ELF-1 (cell line): Measurements from ENCODE around the gene PLD3.
A peak's percentile ranks its signal among the peaks of the same experiment; 100 is the strongest.

Experiments
- DNase-seq: peaks from one replicate; pipeline ENCODE4 v3.0.0-alpha.2; 2016; ENCODE audit warnings: low read depth, low spot score

The PLD3 gene, protein sequence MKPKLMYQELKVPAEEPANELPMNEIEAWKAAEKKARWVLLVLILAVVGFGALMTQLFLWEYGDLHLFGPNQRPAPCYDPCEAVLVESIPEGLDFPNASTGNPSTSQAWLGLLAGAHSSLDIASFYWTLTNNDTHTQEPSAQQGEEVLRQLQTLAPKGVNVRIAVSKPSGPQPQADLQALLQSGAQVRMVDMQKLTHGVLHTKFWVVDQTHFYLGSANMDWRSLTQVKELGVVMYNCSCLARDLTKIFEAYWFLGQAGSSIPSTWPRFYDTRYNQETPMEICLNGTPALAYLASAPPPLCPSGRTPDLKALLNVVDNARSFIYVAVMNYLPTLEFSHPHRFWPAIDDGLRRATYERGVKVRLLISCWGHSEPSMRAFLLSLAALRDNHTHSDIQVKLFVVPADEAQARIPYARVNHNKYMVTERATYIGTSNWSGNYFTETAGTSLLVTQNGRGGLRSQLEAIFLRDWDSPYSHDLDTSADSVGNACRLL

DNA sequence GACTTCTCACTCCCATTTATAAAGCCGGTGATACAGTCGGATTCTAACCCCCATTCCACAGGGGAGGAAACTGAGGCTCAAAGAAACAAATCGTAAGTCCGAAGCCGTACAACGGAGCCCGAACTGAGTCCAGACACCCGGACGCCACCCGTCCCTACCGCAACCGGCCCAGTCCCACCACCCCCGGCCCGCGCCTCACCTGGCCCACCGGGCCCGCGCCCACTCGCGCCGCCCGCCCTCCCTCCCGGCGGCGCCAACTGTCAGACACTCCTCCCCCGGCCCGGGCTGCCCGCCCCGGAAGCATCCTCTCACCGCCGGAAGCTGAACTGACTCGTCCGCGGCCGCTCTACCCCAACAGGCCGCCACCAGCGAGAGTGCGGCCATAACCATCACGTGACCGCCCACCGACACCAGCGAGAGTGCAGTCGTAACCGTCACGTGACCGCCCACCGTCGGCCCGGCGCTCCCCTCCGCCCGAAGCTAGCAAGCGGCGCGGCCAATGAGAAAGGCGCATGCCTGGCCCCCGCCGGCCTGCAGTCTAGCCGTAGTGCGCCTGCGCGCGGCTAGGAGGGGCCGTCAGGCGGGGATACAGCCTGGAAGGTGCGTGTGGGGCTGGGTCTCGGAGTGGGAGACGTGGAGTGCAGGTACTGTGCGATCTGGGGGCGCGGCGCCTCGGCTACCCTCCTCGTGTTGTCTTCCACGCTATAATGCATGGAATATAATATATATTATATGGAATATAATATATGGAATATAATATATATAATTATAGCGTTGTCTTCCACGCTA is at the start of gene PLD3, which contains the start of gene C19orf47:
PLD3 (plus strand) TSS at position 571 of the 789 bp plus-strand sequence. CDS start 17,789 bp downstream, outside the sequence.
C19orf47 (minus strand) TSS at position 273 of the 789 bp plus-strand sequence. CDS start 6,540 bp downstream, outside the sequence.
- peak; percentile 100 for DNase-seq

DNA sequence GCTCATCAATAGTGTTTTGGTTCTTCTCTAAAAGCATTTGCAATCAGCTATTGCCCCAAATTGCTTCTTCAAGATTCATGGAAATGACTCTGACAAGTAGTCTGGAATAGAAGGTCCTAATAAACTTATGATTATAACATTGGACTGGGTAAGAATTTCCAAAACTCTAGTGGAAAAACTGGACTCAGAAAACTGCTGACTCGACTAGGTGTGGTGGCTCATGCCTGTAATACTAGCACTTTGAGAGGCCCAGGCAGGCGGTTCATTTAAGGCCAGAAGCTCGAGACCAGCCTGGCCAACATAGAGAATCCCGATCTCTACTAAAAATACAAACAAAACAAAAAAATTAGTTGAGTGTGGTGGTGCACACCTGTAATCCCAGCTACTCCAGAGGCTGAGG is 47.8 kb upstream of the PLD3 start:
- DNase-seq: no peak

DNA sequence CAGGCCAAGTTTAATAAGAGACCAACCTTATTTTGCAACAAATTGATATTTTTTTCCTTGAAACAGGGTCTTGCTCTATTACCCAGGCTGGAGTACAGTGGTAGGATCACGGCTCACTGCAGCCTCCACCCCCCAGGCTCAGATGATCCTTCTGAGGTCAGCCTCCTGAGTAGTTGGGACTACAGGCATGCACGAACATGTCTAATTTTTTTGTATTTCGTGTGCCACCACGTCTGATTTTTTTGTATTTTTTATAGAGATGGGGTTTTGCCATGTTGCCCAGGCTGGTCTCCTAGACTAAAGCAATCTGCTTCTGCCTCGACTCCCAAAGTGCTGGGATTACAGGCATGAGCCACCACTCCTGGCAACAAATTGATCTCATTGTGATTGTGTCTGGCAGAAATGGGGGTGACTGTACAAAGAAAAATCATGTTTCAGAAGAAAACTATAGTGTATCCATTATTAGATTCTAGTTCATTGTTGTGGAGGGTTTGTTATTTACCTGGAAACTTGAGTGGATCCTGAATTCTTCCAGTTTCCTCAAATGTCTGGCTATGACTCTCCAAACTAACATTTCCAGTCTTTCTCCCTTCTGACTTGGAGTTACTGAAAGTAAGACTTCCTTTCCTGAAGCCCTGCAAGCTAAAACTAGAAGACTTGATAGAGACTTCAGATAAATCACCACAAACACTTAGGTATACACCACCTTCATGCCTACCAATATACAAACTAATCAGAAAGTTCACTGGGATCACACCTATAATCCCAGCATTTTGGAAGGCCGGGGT is 46.1 kb upstream of the PLD3 start:
- no peak for DNase-seq

DNA sequence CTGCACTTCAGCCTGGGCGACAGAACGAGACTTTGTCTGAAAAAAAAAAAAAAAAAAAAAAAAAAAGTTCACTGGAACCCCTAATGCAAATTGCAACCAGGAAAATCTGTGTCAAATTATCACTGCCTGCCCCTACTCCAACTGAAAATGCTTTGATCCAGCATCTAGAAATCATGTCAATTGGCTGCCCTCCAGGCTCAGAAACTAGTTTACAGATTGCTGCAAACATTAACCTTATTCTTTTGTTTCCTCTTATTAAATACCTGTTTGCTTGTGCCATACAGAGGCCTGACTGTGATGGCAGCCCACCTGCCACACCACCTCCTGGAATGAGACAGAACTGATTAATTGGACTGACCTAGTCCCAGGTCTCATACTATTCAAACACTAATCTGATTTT is 44.7 kb upstream of the PLD3 start:
- DNase-seq: no peak

DNA sequence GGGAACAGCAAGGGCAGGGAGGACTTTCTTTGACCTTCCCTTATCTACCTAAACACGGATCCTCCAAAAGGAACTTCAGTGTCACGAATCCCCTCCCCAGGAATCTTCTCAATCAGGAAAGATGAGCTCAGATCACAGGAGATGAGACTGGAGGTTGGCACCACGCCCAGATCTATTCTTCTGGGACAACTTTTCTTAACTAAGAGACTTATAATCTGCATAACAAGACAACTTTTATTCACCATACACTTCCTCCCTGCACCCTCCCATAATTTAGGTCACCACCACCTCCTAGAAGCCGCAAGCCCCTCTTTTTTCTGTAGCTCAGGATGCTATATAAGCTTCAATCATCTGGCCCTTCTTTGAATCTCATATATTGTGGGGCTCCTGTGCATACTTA is 44.2 kb upstream of the PLD3 start:
- DNase-seq: no peak

DNA sequence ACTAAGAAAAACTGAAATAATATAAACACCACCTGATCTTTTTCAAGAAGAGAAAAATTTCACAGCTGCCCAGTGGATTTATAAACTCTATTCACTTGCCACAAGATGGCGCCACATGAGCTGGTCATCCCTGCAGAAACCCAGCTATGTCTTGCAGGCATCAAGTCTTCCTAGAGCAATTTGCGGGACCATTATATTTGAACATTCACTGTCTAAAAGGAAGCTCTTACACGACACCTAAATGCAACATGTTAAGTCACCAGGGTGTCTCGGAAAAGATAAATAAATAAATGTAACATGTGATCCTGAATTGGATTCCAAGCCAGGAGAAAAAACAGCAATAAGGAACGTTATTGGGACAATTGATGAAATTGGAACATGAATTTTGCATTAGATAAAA is 43.1 kb upstream of the PLD3 start:
- DNase-seq: peak; percentile 42

DNA sequence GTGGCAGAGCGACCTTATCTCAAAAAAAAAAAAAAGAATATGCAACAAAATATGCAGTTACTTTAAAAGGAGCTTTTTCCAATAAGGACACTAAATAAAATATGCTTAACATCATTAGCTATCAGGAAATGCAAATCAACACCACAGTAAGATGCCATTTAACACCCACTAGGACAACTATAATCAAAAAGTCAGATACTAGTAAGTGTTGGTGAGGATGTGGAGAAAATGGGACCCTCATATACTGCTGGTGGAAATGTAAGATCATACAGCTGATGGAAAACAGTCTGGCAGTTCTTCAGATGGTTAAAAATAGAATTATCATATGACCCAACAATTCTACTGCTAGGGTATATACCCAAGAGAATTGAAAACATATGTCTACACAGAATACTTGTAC is 38.8 kb upstream of the PLD3 start:
- no peak for DNase-seq

DNA sequence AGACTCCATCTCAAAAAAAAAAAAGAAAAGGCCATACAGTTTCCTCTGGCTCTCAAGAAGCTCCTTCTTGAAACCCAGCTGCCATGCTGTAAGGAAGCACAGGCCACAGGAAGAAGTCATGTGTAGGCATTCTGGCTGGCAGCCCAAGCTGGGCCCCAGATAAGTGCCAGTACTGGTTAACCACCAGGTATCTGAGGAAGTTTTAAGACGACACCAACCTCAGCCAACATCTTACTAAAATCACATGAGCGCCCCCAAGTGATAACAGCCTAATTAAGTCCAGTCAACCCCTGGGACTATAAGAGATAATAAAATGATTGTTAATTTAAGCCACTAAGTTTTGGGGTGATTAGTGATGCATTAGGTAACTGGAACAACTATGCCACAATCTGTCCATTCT is 36.0 kb upstream of the PLD3 start:
- DNase-seq: no peak

DNA sequence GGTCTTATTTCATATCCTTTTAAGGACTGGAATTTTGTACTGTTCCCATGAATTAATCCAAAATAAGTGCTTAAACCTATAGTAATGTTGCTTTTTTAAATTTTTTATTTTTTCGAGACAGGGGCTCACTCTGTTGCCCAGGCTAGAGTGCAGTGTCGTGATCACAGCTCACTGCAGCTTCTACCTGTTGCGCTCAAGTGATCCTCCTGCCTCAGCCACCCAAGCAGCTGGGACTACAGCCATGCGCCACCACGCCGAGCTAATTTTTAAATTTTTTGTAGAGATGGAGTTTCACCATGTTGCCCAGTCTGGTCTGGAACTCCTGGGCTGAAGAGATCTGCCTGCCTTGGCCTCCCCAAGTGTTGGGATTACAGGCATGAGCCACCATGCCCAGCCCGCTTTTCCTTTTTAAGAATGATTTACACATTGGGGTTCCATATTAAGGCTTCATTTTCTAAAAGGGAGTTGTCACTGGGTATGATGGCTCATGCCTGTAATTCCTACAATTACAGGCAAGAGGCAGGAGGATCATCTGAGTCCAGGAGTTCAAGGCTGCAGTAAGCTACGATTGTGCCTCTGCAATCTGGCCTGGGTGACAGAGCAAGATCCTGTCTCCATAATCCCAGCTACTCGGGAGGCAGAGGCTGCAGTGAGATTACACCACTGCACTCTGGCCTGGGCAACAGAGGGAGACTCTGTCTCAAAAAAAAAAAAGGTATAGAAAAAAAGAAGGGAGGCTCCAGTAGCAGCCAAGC is 35.1 kb upstream of the PLD3 start:
- DNase-seq: no peak

DNA sequence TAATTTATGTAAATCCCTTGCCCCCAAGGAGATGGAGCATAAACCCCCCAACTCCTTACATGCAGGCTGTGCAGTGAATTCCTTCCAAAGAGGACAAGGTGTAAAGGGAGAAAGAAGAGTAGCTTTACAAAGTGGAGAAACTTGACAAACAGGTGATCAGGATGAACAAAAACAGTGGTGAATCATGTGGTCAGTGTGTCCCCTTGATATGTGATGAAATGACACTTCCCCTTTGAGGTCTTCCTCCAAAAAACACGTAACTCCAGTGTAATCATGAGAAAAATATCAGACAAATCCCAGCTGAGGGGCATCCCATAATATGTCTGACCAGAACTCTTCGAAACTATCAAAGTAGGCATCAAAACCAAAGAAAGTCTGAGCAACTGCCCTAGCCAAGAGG is 33.8 kb upstream of the PLD3 start:
- no peak for DNase-seq

DNA sequence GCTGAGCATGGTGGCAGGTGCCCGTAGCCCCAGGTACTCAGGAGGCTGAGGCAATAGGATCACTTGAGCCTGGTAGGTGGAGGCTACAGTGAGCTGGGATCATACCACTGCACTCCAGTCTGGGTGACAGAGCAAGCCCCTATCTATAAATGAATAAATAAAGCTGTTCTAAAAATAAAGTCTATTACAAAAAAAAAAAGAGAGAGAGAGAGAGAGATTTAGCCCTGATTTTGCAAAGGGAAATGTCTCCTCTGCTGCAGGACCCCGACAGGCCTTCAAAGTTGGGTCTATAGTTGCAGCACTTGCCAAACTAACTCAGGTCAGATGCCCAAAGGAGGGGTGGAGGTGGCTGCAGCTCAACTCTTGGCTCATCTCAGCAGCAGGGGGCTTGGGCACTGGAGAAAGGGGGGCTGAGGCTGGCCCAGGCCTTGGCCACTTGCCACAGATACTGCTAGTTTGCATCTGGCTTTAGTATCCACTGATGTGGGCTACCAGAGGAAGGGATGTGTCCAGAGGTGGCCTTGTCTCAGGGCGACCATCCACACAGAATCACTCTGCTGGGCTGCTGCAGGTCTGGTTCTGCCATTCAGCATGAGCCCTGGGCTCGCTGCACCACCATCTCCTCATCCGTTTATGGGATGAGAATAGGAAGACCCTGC is 32.6 kb upstream of the PLD3 start:
- no peak for DNase-seq

DNA sequence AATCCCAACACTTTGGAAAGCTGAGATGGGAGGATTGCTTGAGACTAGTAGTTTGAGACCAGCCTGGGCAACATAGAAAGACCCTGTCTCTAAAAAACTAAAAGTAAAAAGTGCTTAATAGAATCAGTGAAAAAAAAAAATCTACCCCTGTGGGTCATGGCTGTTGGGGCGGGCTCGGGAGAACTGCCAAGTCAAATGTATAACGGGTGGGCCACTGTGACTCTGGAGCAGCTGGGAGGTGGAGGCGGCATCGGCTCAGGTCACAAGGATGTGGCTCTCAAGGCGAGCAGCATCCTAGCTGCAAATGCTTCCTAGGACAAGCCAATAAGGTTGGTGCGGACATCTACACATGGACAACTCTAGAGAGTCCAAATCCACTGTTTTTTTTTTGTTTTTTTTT is 31.2 kb upstream of the PLD3 start:
- DNase-seq: no peak

DNA sequence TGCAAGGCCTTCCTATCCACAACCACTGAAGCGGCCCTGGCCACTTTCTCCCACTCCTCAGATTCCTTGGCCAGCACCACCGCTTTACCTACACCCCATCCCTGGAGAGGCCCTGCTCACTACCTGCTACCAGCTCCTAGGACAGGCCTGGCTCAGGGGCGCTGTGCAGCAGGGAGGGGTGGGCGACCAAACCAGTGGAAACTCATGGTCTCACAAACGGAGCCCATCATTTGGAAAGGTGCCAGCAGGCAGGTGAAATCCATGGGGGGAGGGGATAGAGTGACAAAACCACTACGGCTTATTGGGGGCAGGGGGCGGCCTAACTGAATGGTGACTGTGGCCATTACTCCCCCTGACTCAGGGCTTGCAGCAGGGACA is 27.9 kb upstream of the PLD3 start:
- DNase-seq: no peak

DNA sequence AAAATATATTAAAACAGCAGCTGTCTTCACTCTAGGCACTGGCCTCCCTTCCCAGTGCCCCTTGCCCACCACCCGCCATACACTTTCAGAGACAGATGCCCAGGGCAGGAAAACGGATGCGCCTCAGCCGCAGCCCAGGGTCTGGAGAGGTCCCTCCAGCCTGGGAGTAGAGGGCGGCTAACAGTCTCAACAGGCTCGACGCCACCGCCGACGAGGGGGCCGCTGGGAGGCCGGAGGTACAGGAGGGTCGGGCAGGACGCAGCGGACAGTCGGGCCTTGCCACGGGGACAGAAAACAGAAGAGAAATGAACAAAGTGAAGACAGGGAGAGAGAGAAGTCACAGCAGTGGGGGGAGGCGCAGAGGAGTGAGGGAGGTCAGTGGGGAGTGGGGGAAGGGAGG is 27.4 kb upstream of the PLD3 start:
- DNase-seq: no peak

DNA sequence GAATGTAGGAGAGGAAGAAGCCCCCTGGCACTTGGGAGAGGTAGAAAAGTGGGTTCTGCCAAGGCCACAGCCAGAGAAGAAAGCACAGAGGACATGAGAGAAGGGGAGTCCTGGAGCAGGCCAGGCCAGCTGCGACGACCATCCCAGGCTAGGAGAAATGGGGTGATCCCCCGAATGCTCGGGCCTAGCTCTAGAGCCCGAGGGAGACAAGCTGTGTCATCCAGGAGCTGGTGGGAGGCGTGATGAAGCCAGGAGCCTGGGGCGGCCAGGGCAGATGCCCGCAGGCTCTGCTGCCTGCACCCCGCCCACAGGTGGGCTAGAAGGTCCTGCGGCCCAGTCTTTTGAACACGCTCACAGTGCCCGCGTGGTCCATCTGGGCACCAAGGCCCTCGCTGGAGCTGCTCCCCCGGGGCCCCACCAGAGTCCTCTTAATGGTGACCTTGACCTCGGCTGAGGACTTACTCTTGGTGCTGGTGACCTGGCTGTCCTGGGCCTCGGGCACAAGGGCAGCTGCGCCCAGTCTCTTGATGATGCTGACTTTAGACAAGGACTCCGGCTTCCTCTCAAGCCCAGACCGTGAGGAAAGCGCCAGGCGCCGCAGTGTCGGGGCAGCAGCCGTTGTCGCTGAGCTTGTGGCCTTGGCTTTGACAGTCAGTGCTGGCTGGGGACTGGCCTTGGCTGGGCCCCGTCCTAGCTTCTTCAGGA is 26.8 kb upstream of the PLD3 start:
- DNase-seq: no peak

DNA sequence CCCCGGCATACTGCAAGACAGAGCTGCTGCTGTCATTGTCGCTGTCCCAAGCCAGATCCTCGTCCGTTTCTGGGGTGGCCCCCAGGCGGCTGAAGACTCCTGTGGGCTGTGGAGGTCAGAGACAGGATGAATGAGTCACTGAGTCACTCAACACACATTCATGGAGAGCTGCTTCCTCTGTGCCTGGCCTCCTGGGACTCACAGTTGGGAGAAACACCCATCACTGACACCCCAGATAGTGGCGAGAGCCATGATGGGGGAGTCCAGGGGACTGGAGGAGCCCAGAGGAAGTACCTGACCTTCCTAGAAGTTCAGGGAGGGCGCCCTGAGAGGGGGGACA is 26.3 kb upstream of the PLD3 start:
- DNase-seq: no peak

DNA sequence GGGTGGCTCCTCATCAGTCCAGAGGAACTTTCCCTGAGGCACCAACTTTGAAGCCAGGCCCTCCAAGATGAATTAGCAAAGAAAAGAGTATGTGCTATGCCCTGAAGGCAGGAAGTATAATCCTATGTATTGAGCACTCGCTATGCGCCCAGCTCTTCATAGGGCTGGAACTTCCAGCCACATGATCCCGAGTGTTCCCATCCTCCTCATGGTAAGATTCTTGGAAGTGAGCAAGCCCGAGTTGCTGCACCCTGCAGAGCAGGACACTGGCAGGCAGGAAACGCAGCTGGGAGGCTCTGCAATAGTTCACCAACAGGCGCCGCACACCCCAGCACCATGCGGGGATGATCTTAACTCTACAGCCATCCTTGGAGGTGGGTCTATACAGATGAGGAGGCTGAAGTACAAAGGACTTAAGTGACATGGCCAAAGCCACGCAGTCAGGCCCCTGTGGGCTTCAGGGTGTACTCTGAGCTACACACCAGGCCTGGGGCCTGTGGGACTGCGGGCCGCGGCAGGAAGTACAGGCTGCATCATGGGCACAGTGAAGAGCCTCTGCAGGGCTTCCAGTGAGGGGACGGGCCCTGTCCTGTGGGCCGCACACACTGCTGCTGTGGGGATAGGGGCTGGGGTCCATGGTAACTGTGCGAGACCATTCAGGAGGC is 25.4 kb upstream of the PLD3 start:
- DNase-seq: no peak

DNA sequence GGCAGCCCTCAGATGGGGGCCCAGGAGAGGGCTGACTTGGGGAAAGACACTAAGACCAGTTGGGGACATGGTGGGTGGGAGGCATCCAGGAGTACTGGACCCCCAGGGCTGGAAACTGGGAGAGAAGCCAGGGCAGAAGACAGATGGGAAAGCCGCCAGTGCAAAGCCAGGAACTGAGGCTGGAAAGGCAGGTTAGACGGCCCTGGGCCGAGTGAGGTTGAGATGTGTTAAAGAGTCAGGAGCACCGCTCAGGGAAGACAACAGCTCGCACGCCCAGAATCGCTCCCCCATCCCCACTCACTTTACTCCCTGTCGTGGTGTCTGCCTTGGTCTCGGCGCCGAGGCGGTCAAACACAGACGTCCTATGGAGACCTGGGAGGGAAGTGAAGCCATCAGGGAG is 24.8 kb upstream of the PLD3 start:
- peak; percentile 16 for DNase-seq

DNA sequence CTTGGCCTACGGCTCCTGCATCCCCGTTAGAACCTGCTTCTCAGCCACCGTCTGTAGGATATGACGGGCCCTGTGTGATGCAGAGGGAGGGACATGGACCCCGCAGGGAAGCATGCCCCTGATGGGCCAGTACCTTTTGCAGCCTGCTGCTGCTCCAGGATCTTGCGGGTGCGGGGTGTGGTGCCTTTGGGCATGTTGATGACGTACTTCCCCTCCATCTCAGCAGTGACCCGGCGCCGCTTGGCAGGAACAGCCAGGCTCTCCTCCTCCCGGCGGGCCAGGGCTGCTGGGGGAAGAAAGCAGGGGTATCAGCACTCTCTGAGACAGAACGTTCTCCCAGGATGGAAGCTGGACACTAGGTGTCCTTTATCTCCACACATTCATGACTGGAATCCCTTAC is 22.3 kb upstream of the PLD3 start:
- no peak for DNase-seq

DNA sequence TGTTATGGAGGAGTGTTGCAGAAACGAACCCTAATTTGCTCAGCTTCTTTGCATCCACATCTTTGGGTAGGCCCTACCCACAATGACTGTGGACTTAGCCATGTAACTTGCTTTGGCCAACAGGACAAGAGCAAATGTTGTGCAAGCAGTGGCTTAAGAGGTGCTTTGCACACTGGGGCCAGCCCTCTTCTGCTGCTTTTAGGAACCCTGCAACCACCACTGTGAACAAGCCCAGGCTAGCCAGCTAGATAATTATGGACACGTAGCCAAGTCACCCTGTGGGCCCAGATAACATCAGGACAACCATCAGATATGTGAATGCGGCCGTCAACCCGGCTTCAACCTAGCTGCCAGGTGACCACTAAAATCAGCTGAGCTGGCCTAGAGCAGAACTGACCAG is 17.4 kb upstream of the PLD3 start:
- peak; percentile 31 for DNase-seq
